ENCODE results near the gene JAKMIP3.

DNA sequence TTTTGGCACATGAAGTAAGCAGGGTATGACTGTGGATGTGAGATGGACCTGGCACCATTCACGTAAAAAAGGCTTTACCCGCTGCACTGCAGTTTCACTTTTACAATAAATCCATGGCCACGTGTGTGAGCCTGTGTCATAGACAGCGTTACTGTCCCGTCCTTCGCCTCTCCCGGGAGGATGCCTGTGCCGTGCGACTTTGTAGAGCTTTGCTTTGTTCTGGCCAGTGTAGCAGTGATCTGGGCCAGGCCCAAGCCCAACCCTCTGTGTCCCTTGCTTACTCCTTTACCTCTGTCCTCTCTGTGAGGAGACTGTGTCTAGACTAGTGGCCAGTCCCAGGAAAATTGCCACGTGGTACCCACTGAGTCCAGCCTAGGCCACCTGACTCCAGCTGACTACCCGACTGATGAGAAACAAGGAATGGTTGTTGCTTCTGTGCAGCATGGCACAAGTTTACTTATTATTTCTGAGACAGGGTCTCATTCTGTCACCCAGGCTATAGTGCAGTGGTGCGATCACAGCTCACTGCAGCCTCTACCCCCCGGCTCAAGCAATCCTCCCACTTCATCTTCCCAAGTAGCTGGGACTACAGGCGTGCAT, 48.1 kb downstream of the JAKMIP3 start:
- TF ChIP-seq, protein P1, sequence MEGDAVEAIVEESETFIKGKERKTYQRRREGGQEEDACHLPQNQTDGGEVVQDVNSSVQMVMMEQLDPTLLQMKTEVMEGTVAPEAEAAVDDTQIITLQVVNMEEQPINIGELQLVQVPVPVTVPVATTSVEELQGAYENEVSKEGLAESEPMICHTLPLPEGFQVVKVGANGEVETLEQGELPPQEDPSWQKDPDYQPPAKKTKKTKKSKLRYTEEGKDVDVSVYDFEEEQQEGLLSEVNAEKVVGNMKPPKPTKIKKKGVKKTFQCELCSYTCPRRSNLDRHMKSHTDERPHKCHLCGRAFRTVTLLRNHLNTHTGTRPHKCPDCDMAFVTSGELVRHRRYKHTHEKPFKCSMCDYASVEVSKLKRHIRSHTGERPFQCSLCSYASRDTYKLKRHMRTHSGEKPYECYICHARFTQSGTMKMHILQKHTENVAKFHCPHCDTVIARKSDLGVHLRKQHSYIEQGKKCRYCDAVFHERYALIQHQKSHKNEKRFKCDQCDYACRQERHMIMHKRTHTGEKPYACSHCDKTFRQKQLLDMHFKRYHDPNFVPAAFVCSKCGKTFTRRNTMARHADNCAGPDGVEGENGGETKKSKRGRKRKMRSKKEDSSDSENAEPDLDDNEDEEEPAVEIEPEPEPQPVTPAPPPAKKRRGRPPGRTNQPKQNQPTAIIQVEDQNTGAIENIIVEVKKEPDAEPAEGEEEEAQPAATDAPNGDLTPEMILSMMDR (IDR thresholded peaks at IDR 0.05; ENCODE audit: low read depth, low read length, poor library complexity, severe bottlenecking), result no peak
- TF ChIP-seq EZH2phosphoT487 (IDR thresholded peaks at IDR 0.05; ENCODE audit: borderline replicate concordance, low read length), result no peak

Data from DOHH2 (cell line).